Measurements from ENCODE around the gene COX4I1. TPM values are rescaled to one million over a fixed set of nuclear protein-coding genes. Genes with fewer than 3 reads are reported as not detected.

Gene COX4I1
- total RNA-seq, 1 donor from 2014 or later: 485 TPM

- no peak for DNase-seq (ENCODE audit: low spot score)
Observed at GRCh38 chr16:85840801-85841200, 41.3 kb downstream of the COX4I1 start.

GRCh38 chr16:85842435-85842834 lies 42.9 kb downstream of the COX4I1 start:
- DNase-seq (ENCODE audit: low spot score): no peak

GRCh38 chr16:85842848-85843247 lies 43.4 kb downstream of the COX4I1 start:
- DNase-seq (ENCODE audit: low spot score): no peak

GRCh38 chr16:85843471-85844168 lies 44.1 kb downstream of the COX4I1 start:
- no peak for DNase-seq (ENCODE audit: low spot score)

- DNase-seq (ENCODE audit: low spot score): no peak
Observed at GRCh38 chr16:85844169-85844481, 44.6 kb downstream of the COX4I1 start.

GRCh38 chr16:85844786-85845185 lies 45.3 kb downstream of the COX4I1 start:
- DNase-seq (ENCODE audit: low spot score): no peak

GRCh38 chr16:85845266-85845665 lies 45.8 kb downstream of the COX4I1 start:
- no peak for DNase-seq (ENCODE audit: low spot score)

GRCh38 chr16:85846461-85846860 lies 47.0 kb downstream of the COX4I1 start:
- no peak for DNase-seq (ENCODE audit: low spot score)

- no peak for DNase-seq (ENCODE audit: low spot score)
Observed at GRCh38 chr16:85847036-85847435, 47.5 kb downstream of the COX4I1 start.

- DNase-seq (ENCODE audit: low spot score): no peak
Observed at GRCh38 chr16:85847681-85848601, 48.4 kb downstream of the COX4I1 start.

GRCh38 chr16:85848986-85849385 lies 49.5 kb downstream of the COX4I1 start:
- DNase-seq (ENCODE audit: low spot score): no peak

GRCh38 chr16:85849388-85849787 lies 49.9 kb downstream of the COX4I1 start:
- no peak for DNase-seq (ENCODE audit: low spot score)

- no peak for DNase-seq (ENCODE audit: low spot score)
Observed at GRCh38 chr16:85850344-85850880, 50.9 kb downstream of the COX4I1 start.

- peak; percentile 38 for DNase-seq (ENCODE audit: low spot score)
Observed at GRCh38 chr16:85851034-85851785, 51.7 kb downstream of the COX4I1 start.

- peak; percentile 34 for DNase-seq (ENCODE audit: low spot score)
Observed at GRCh38 chr16:85853547-85854545, 54.4 kb downstream of the COX4I1 start.

- DNase-seq (ENCODE audit: low spot score): no peak
Observed at GRCh38 chr16:85854935-85855334, 55.4 kb downstream of the COX4I1 start.

- no peak for DNase-seq (ENCODE audit: low spot score)
Observed at GRCh38 chr16:85856079-85856478, 56.6 kb downstream of the COX4I1 start.

GRCh38 chr16:85856585-85856984 lies 57.1 kb downstream of the COX4I1 start:
- DNase-seq (ENCODE audit: low spot score): no peak

Data from ureter (tissue), 1 donor.